Measurements from ENCODE around the gene TUSC2. TPM values are rescaled to one million over a fixed set of nuclear protein-coding genes. Genes with fewer than 3 reads are reported as not detected.

TUSC2 gene
- total RNA-seq, 1 experiment from 2014 or later = 15.2 TPM

- no peaks in the 10 kb centered on the region for H3K36me3 ChIP-seq (ENCODE audit: insufficient read depth, low read length, poor library complexity, severe bottlenecking)
- H3K4me1 ChIP-seq (ENCODE audit: insufficient read depth, low read length, poor library complexity, severe bottlenecking) = no peaks in the 10 kb centered on the region
- H3K9me3 ChIP-seq (ENCODE audit: low read depth, low read length, poor library complexity, severe bottlenecking) = no peaks in the 10 kb centered on the region
- no peak for TF ChIP-seq CTCF (conservative IDR thresholded peaks at IDR 0.05; ENCODE audit: low read depth, low read length)
- no peak for TF ChIP-seq EZH2 (IDR thresholded peaks at IDR 0.05; ENCODE audit: borderline replicate concordance, low read depth, low read length, poor library complexity, severe bottlenecking)
- H3K27ac ChIP-seq (ENCODE audit: low read depth, low read length, poor library complexity, severe bottlenecking) = no peak overlapping the region
- no peak for DNase-seq (ENCODE audit: low spot score)
- CTCF ChIA-PET = interaction anchor here (1.4 kb wide), 1 partner anchor 171 kb away, joined by 11 read pairs; no protein-coding TSS in a partner anchor
- H3K27me3 ChIP-seq (replicated peaks; ENCODE audit: insufficient read depth, low read depth, low read length, poor library complexity) = no peaks in the 10 kb centered on the region
- POLR2A ChIA-PET (ENCODE audit: low non-redundant PET) = no interaction called here
- no peak overlapping the region for H3K4me3 ChIP-seq (ENCODE audit: low read depth, low read length, poor library complexity, severe bottlenecking)
- BruUV-seq (replicated peaks) = no TSS peak
- intact Hi-C loops (cut with micrococcal nuclease; ENCODE audit: unreplicated experiment) = loop anchor here (5.0 kb wide), 1 partner anchor 171 kb away; no protein-coding TSS in a partner anchor
Measured at GRCh38 chr3:50371133-50371685, 43.2 kb upstream of the TUSC2 start.

GRCh38 chr3:50370594-50370993 is 42.6 kb upstream of the TUSC2 start:
- no peaks in the 10 kb centered on the region for H3K4me1 ChIP-seq (ENCODE audit: insufficient read depth, low read length, poor library complexity, severe bottlenecking)
- ChIA-PET CTCF (interaction anchor here (1.4 kb wide), 1 partner anchor 172 kb away, joined by 11 read pairs; no protein-coding TSS in a partner anchor), POLR2A (ENCODE audit: low non-redundant PET) (no interaction called here)
- no peak overlapping the region for H3K27ac ChIP-seq (ENCODE audit: low read depth, low read length, poor library complexity, severe bottlenecking)
- BruUV-seq (replicated peaks) = no TSS peak
- peak; percentile 62 for DNase-seq (ENCODE audit: low spot score)
- H3K4me3 ChIP-seq (ENCODE audit: low read depth, low read length, poor library complexity, severe bottlenecking) = no peak overlapping the region
- H3K36me3 ChIP-seq (ENCODE audit: insufficient read depth, low read length, poor library complexity, severe bottlenecking) = no peaks in the 10 kb centered on the region
- H3K27me3 ChIP-seq (replicated peaks; ENCODE audit: insufficient read depth, low read depth, low read length, poor library complexity) = no peaks in the 10 kb centered on the region
- intact Hi-C loops (cut with micrococcal nuclease; ENCODE audit: unreplicated experiment) = loop anchor here (5.0 kb wide), 1 partner anchor 172 kb away; no protein-coding TSS in a partner anchor
- H3K9me3 ChIP-seq (ENCODE audit: low read depth, low read length, poor library complexity, severe bottlenecking) = no peaks in the 10 kb centered on the region
- TF ChIP-seq EZH2 (IDR thresholded peaks at IDR 0.05; ENCODE audit: borderline replicate concordance, low read depth, low read length, poor library complexity, severe bottlenecking) = no peak
- peak; percentile 50 for TF ChIP-seq CTCF (conservative IDR thresholded peaks at IDR 0.05; ENCODE audit: low read depth, low read length)

- BruUV-seq (replicated peaks) = no TSS peak
- intact Hi-C loops (cut with micrococcal nuclease; ENCODE audit: unreplicated experiment) = loop anchor here (5.0 kb wide), 1 partner anchor 243 kb away; the partner anchor contains the start of gene CISH
- POLR2A ChIA-PET (ENCODE audit: low non-redundant PET) = no interaction called here
- no peaks in the 10 kb centered on the region for H3K27me3 ChIP-seq (replicated peaks; ENCODE audit: insufficient read depth, low read depth, low read length, poor library complexity)
- no peak for TF ChIP-seq EZH2 (IDR thresholded peaks at IDR 0.05; ENCODE audit: borderline replicate concordance, low read depth, low read length, poor library complexity, severe bottlenecking)
- H3K4me1 ChIP-seq (ENCODE audit: insufficient read depth, low read length, poor library complexity, severe bottlenecking) = no peaks in the 10 kb centered on the region
- H3K27ac ChIP-seq (ENCODE audit: low read depth, low read length, poor library complexity, severe bottlenecking) = no peak overlapping the region
- no peak for DNase-seq (ENCODE audit: low spot score)
- H3K4me3 ChIP-seq (ENCODE audit: low read depth, low read length, poor library complexity, severe bottlenecking) = no peak overlapping the region
- no peaks in the 10 kb centered on the region for H3K9me3 ChIP-seq (ENCODE audit: low read depth, low read length, poor library complexity, severe bottlenecking)
- CTCF ChIA-PET = no interaction called here
- H3K36me3 ChIP-seq (ENCODE audit: insufficient read depth, low read length, poor library complexity, severe bottlenecking) = no peaks in the 10 kb centered on the region
Measured at GRCh38 chr3:50369012-50369670, 41.1 kb upstream of the TUSC2 start.
